ENCODE measurements around the gene PLK1. TPM values are rescaled to one million over a fixed set of nuclear protein-coding genes. Genes with fewer than 3 reads are reported as not detected.

Gene PLK1
- total RNA-seq, 2 experiments from 2014 or later = 69.5 to 156 TPM

DNA sequence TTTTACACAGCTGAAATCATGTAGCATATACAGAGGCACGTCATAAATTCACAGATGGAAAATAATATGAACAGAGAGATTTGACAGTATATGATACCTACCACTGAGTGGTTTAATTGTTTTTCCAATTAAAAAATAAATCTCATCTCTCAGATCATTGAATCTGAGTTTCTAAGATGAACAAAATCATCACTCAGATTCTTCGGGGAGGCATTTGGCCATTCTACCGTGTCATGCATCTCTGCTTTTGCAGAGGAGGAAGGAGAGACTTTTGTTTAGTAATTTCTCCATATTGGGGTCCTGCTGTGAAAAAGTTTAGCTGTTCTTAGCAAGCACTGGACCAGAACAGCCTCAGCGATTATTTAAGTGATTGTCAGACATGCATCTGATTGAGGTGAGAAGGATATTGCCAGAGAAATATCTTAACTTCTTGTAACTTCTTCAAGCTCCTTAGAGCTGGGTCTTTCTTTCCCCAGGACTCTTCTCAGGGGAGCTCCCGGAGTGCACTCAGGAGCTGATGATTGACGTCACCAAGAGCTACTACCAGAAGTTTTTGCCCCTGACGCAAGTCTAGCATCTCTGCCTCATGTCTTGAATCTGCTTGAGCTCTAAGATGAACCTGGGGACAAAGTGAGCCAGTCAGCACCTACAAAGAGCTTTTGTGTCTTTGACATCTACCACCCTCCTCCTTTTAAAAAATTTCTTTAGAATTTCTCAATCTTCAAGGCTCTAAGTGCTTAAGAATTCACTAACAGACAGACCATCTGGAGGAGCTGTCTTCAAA is 11.9 kb upstream of the PLK1 start:
- Histone ChIP-seq H3K9me3 (ENCODE audit: low read length) (no peaks in the 10 kb centered on the region), H3K36me3 (ENCODE audit: insufficient read depth, low read length) (peaks cover 93% of the 10 kb centered on the region), H3K4me3 (ENCODE audit: low read depth, low read length, poor library complexity, severe bottlenecking) (no peak overlapping the region), H3K9me2 (ENCODE audit: insufficient read depth, low read length) (no peaks in the 10 kb centered on the region), H4K20me1 (ENCODE audit: insufficient read depth, low read length) (no peaks in the 10 kb centered on the region), H3K4me1 (ENCODE audit: insufficient read depth, low read length, poor library complexity, severe bottlenecking) (no peaks in the 10 kb centered on the region), H2AFZ (ENCODE audit: low read length) (no peak overlapping the region), H3K79me2 (ENCODE audit: insufficient read depth, low read depth, low read length) (no peaks in the 10 kb centered on the region), H3K27ac (ENCODE audit: low read depth, low read length, poor library complexity, severe bottlenecking) (no peak overlapping the region), H3K4me2 (ENCODE audit: low read length) (no peak overlapping the region)
- ChIA-PET CTCF (ENCODE audit: unreplicated experiment) (no interaction called here), POLR2A (no interaction called here)
- BruUV-seq (replicated peaks) = no TSS peak
- DNase-seq (ENCODE audit: low spot score) = no peak
- intact Hi-C loops (cut with micrococcal nuclease; ENCODE audit: unreplicated experiment) = no loop called here
- TF ChIP-seq EZH2phosphoT487 (IDR thresholded peaks at IDR 0.05; ENCODE audit: borderline replicate concordance, low read depth, low read length) = no peak

- CTCF ChIA-PET (ENCODE audit: unreplicated experiment) = no interaction called here
- TF ChIP-seq, protein P1, sequence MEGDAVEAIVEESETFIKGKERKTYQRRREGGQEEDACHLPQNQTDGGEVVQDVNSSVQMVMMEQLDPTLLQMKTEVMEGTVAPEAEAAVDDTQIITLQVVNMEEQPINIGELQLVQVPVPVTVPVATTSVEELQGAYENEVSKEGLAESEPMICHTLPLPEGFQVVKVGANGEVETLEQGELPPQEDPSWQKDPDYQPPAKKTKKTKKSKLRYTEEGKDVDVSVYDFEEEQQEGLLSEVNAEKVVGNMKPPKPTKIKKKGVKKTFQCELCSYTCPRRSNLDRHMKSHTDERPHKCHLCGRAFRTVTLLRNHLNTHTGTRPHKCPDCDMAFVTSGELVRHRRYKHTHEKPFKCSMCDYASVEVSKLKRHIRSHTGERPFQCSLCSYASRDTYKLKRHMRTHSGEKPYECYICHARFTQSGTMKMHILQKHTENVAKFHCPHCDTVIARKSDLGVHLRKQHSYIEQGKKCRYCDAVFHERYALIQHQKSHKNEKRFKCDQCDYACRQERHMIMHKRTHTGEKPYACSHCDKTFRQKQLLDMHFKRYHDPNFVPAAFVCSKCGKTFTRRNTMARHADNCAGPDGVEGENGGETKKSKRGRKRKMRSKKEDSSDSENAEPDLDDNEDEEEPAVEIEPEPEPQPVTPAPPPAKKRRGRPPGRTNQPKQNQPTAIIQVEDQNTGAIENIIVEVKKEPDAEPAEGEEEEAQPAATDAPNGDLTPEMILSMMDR (conservative IDR thresholded peaks at IDR 0.05; ENCODE audit: low read length) = no peak
- TF ChIP-seq EZH2phosphoT487 (IDR thresholded peaks at IDR 0.05; ENCODE audit: borderline replicate concordance, low read depth, low read length) = no peak
- H3K79me2 ChIP-seq (ENCODE audit: insufficient read depth, low read depth, low read length) = no peaks in the 10 kb centered on the region
- H3K9me2 ChIP-seq (ENCODE audit: insufficient read depth, low read length) = no peaks in the 10 kb centered on the region
- H3K4me2 ChIP-seq (ENCODE audit: low read length) = no peak overlapping the region
- H3K4me1 ChIP-seq (ENCODE audit: insufficient read depth, low read length, poor library complexity, severe bottlenecking) = no peaks in the 10 kb centered on the region
- no TSS peak for BruUV-seq (replicated peaks)
- intact Hi-C loops (cut with micrococcal nuclease; ENCODE audit: unreplicated experiment) = no loop called here
- no peak overlapping the region for H3K4me3 ChIP-seq (ENCODE audit: low read depth, low read length, poor library complexity, severe bottlenecking)
- POLR2A ChIA-PET = no interaction called here
- no peak for DNase-seq (ENCODE audit: low spot score)
- peaks cover 93% of the 10 kb centered on the region for H3K36me3 ChIP-seq (ENCODE audit: insufficient read depth, low read length)
- no peaks in the 10 kb centered on the region for H4K20me1 ChIP-seq (ENCODE audit: insufficient read depth, low read length)
- H3K27ac ChIP-seq (ENCODE audit: low read depth, low read length, poor library complexity, severe bottlenecking) = no peak overlapping the region
- H2AFZ ChIP-seq (ENCODE audit: low read length) = no peak overlapping the region
- H3K9me3 ChIP-seq (ENCODE audit: low read length) = no peaks in the 10 kb centered on the region
These were observed 11.4 kb upstream of the PLK1 start for GRCh38 chr16:23667355-23667659.

DNA sequence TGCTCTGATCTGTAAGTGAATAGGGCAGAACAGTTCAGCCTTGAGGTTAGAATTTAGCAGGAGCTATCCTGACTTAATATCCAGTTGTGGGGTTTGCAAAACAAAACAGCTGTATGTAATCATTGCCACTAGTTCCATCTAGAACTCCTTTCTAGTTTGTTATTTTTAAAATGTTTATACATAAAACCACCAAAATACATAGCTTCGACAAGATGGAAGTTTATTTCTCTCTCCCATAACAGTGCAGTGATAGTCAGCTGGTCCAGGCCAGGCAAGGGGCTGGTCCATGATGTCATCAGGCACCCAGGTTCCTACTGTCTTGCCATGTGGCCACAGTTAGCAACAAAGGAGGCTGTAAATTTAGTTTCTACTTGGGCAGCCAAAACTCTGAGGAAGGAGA is 10.5 kb upstream of the PLK1 start:
- DNase-seq (ENCODE audit: low spot score) = no peak
- no peak overlapping the region for H2AFZ ChIP-seq (ENCODE audit: low read length)
- H3K36me3 ChIP-seq (ENCODE audit: insufficient read depth, low read length) = peaks cover 87% of the 10 kb centered on the region
- intact Hi-C loops (cut with micrococcal nuclease; ENCODE audit: unreplicated experiment) = no loop called here
- no peak overlapping the region for H3K4me2 ChIP-seq (ENCODE audit: low read length)
- H3K27ac ChIP-seq (ENCODE audit: low read depth, low read length, poor library complexity, severe bottlenecking) = no peak overlapping the region
- ChIA-PET CTCF (ENCODE audit: unreplicated experiment) (no interaction called here), POLR2A (no interaction called here)
- H3K4me1 ChIP-seq (ENCODE audit: insufficient read depth, low read length, poor library complexity, severe bottlenecking) = no peaks in the 10 kb centered on the region
- H3K9me2 ChIP-seq (ENCODE audit: insufficient read depth, low read length) = no peaks in the 10 kb centered on the region
- H3K4me3 ChIP-seq (ENCODE audit: low read depth, low read length, poor library complexity, severe bottlenecking) = no peak overlapping the region
- no peaks in the 10 kb centered on the region for H3K9me3 ChIP-seq (ENCODE audit: low read length)
- TF ChIP-seq, protein P1 (conservative IDR thresholded peaks at IDR 0.05; ENCODE audit: low read length) = no peak
- TF ChIP-seq EZH2phosphoT487 (IDR thresholded peaks at IDR 0.05; ENCODE audit: borderline replicate concordance, low read depth, low read length) = no peak
- no TSS peak for BruUV-seq (replicated peaks)
- no peaks in the 10 kb centered on the region for H4K20me1 ChIP-seq (ENCODE audit: insufficient read depth, low read length)
- H3K79me2 ChIP-seq (ENCODE audit: insufficient read depth, low read depth, low read length) = no peaks in the 10 kb centered on the region

Data from OCI-LY7 (cell line).